ENCODE results near the gene TMEM82. TPM values are rescaled to one million over a fixed set of nuclear protein-coding genes. Genes with fewer than 3 reads are reported as not detected.

TMEM82 gene
- total RNA-seq, 1 experiment from 2014 or later = not detected

- no peak overlapping the region for H3K4me2 ChIP-seq (ENCODE audit: low read depth, low read length, poor library complexity, severe bottlenecking)
- H4K20me1 ChIP-seq (ENCODE audit: insufficient read depth, low read depth, low read length) = no peaks in the 10 kb centered on the region
- no peaks in the 10 kb centered on the region for H3K79me2 ChIP-seq (ENCODE audit: low read length)
- H3K4me3 ChIP-seq (ENCODE audit: low read length) = no peak overlapping the region
- H3K9ac ChIP-seq (ENCODE audit: low read length) = no peak overlapping the region
- H3K36me3 ChIP-seq (ENCODE audit: insufficient read depth, low read length) = no peaks in the 10 kb centered on the region
- no peak overlapping the region for H3K27ac ChIP-seq (ENCODE audit: low read length)
- H3K27me3 ChIP-seq (ENCODE audit: low read length) = no peaks in the 10 kb centered on the region
- no peak for DNase-seq
- no peak overlapping the region for H2AFZ ChIP-seq (ENCODE audit: low read length)
- H3K9me2 ChIP-seq (replicated peaks; ENCODE audit: insufficient read depth, low read length) = no peaks in the 10 kb centered on the region
- H3K4me1 ChIP-seq (ENCODE audit: low read length) = no peaks in the 10 kb centered on the region
- no peaks in the 10 kb centered on the region for H3K9me3 ChIP-seq (ENCODE audit: low read length)
Measured at GRCh38 chr1:15744122-15744679, 1.9 kb downstream of the TMEM82 start.

DNA sequence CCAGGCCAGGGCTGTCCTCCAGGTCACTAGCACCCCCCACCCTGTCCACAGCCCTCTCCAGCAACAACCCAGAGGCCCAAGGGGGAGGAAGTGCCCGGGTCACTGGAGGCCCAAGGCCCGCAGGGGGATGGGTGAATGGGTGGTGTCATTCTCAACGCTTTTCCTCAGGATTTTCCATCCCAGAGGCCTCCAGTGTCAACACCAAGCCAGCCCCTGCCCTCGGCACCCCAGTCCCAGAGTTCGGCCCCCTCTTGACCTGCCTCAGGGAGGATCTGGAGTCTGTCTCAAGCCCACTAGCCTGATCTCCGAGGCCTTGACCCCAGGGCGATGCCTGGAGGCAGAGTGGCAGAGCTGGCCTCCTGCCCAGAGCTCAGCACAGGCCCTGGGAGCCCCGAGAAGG, 5.1 kb downstream of the TMEM82 start:
- Histone ChIP-seq H3K4me1 (ENCODE audit: low read length) (no peaks in the 10 kb centered on the region), H3K9ac (ENCODE audit: low read length) (no peak overlapping the region), H2AFZ (ENCODE audit: low read length) (no peak overlapping the region), H4K20me1 (ENCODE audit: insufficient read depth, low read depth, low read length) (no peaks in the 10 kb centered on the region), H3K4me3 (ENCODE audit: low read length) (no peak overlapping the region), H3K79me2 (ENCODE audit: low read length) (no peaks in the 10 kb centered on the region), H3K9me3 (ENCODE audit: low read length) (no peaks in the 10 kb centered on the region), H3K36me3 (ENCODE audit: insufficient read depth, low read length) (no peaks in the 10 kb centered on the region), H3K27me3 (ENCODE audit: low read length) (no peaks in the 10 kb centered on the region), H3K27ac (ENCODE audit: low read length) (no peak overlapping the region), H3K9me2 (replicated peaks; ENCODE audit: insufficient read depth, low read length) (no peaks in the 10 kb centered on the region), H3K4me2 (ENCODE audit: low read depth, low read length, poor library complexity, severe bottlenecking) (no peak overlapping the region)
- no peak for DNase-seq

GRCh38 chr1:15748264-15748663, 6.0 kb downstream of the TMEM82 start:
- no peaks in the 10 kb centered on the region for H3K9me3 ChIP-seq (ENCODE audit: low read length)
- H3K27me3 ChIP-seq (ENCODE audit: low read length) = no peaks in the 10 kb centered on the region
- H2AFZ ChIP-seq (ENCODE audit: low read length) = no peak overlapping the region
- no peak overlapping the region for H3K9ac ChIP-seq (ENCODE audit: low read length)
- H4K20me1 ChIP-seq (ENCODE audit: insufficient read depth, low read depth, low read length) = no peaks in the 10 kb centered on the region
- no peak overlapping the region for H3K4me3 ChIP-seq (ENCODE audit: low read length)
- H3K79me2 ChIP-seq (ENCODE audit: low read length) = no peaks in the 10 kb centered on the region
- no peaks in the 10 kb centered on the region for H3K36me3 ChIP-seq (ENCODE audit: insufficient read depth, low read length)
- no peaks in the 10 kb centered on the region for H3K9me2 ChIP-seq (replicated peaks; ENCODE audit: insufficient read depth, low read length)
- H3K27ac ChIP-seq (ENCODE audit: low read length) = no peak overlapping the region
- no peak for DNase-seq
- no peaks in the 10 kb centered on the region for H3K4me1 ChIP-seq (ENCODE audit: low read length)
- H3K4me2 ChIP-seq (ENCODE audit: low read depth, low read length, poor library complexity, severe bottlenecking) = no peak overlapping the region

- H3K9me2 ChIP-seq (replicated peaks; ENCODE audit: insufficient read depth, low read length) = no peaks in the 10 kb centered on the region
- no peak overlapping the region for H3K4me3 ChIP-seq (ENCODE audit: low read length)
- H3K9ac ChIP-seq (ENCODE audit: low read length) = no peak overlapping the region
- no peaks in the 10 kb centered on the region for H3K4me1 ChIP-seq (ENCODE audit: low read length)
- H3K4me2 ChIP-seq (ENCODE audit: low read depth, low read length, poor library complexity, severe bottlenecking) = no peak overlapping the region
- no peak overlapping the region for H3K27ac ChIP-seq (ENCODE audit: low read length)
- H4K20me1 ChIP-seq (ENCODE audit: insufficient read depth, low read depth, low read length) = no peaks in the 10 kb centered on the region
- no peak overlapping the region for H2AFZ ChIP-seq (ENCODE audit: low read length)
- no peaks in the 10 kb centered on the region for H3K9me3 ChIP-seq (ENCODE audit: low read length)
- no peaks in the 10 kb centered on the region for H3K79me2 ChIP-seq (ENCODE audit: low read length)
- H3K36me3 ChIP-seq (ENCODE audit: insufficient read depth, low read length) = no peaks in the 10 kb centered on the region
- H3K27me3 ChIP-seq (ENCODE audit: low read length) = no peaks in the 10 kb centered on the region
- DNase-seq = no peak
Measured at GRCh38 chr1:15748690-15749398, 6.5 kb downstream of the TMEM82 start.

DNA sequence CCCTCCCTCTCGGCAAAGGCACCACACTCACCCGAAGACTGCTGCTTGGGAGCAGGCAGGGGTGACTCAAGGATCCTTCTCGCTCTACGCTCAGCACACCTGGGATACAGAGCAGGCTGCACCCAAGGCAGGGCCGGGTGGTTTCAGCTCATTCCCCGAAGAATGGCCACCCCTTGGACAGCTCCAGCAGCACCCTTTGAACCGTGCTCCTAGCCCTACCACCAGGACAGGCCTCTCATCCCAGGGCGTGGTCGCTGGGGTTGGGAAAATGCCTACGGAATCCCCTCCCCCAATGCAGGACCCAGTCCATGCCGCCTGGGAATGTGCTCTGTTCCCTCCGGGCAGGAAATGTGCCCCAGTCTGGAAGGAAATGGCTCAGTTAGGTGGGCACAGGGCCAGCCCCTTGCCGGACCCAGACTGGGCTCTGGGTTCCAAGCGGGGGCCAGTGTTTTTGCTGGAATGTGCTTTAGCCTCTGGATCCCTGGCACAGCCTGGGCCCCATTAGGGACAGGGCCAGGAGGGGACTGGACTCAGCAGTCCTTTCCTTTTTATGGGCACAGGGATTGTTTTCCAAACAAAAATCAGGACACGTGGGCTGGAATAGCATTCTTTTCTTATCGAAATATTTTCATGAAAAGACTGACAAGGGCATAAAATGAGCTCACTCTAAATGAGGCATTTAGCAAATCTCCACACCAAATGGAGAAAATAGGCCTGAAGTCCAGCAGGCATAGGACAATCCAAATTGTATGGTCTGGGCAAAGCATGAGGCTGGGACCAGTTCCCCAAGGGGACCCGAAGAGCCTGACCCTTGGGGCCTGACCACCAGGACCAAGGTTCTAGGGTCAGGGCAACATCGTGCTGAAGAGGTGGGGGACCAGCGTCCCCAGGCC, 7.3 kb downstream of the TMEM82 start:
- Histone ChIP-seq H3K4me3 (ENCODE audit: low read length) (no peak overlapping the region), H3K79me2 (ENCODE audit: low read length) (no peaks in the 10 kb centered on the region), H3K9ac (ENCODE audit: low read length) (no peak overlapping the region), H3K27me3 (ENCODE audit: low read length) (no peaks in the 10 kb centered on the region), H2AFZ (ENCODE audit: low read length) (no peak overlapping the region), H3K27ac (ENCODE audit: low read length) (no peak overlapping the region), H3K9me3 (ENCODE audit: low read length) (no peaks in the 10 kb centered on the region), H3K9me2 (replicated peaks; ENCODE audit: insufficient read depth, low read length) (no peaks in the 10 kb centered on the region), H3K36me3 (ENCODE audit: insufficient read depth, low read length) (no peaks in the 10 kb centered on the region), H3K4me2 (ENCODE audit: low read depth, low read length, poor library complexity, severe bottlenecking) (no peak overlapping the region), H3K4me1 (ENCODE audit: low read length) (no peaks in the 10 kb centered on the region), H4K20me1 (ENCODE audit: insufficient read depth, low read depth, low read length) (no peaks in the 10 kb centered on the region)
- no peak for DNase-seq

DNA sequence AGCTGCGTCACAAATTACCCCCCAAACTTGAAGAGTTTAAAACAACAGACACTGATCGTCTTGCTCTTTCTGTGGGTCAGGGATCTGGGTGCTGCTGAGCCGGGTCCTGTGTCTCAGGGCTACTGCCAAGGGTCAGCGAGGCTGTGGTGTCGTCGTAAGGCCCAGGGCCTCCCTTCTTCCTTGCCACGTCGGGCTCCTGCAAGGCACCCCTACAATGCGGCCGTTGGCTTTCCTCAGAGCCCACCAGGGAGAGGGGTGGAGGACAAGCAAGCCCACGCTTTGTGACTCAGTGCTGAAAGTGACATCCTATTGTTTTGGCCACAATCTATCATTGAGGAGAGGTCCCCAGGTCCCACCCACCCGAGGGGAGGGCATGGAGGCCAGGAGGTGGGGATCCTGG, 8.6 kb downstream of the TMEM82 start:
- Histone ChIP-seq H3K4me1 (ENCODE audit: low read length) (no peaks in the 10 kb centered on the region), H3K27ac (ENCODE audit: low read length) (no peak overlapping the region), H3K27me3 (ENCODE audit: low read length) (no peaks in the 10 kb centered on the region), H3K4me3 (ENCODE audit: low read length) (no peak overlapping the region), H3K9me2 (replicated peaks; ENCODE audit: insufficient read depth, low read length) (no peaks in the 10 kb centered on the region), H4K20me1 (ENCODE audit: insufficient read depth, low read depth, low read length) (no peaks in the 10 kb centered on the region), H3K9ac (ENCODE audit: low read length) (no peak overlapping the region), H3K36me3 (ENCODE audit: insufficient read depth, low read length) (no peaks in the 10 kb centered on the region), H3K9me3 (ENCODE audit: low read length) (no peaks in the 10 kb centered on the region), H3K4me2 (ENCODE audit: low read depth, low read length, poor library complexity, severe bottlenecking) (no peak overlapping the region), H3K79me2 (ENCODE audit: low read length) (no peaks in the 10 kb centered on the region), H2AFZ (ENCODE audit: low read length) (no peak overlapping the region)
- no peak for DNase-seq

- Histone ChIP-seq H3K36me3 (ENCODE audit: insufficient read depth, low read length) (no peaks in the 10 kb centered on the region), H3K4me1 (ENCODE audit: low read length) (no peaks in the 10 kb centered on the region), H2AFZ (ENCODE audit: low read length) (no peak overlapping the region)
Measured at GRCh38 chr1:15751717-15752116, 9.4 kb downstream of the TMEM82 start.

GRCh38 chr1:15753776-15754175, 11.5 kb downstream of the TMEM82 start:
- no peak for DNase-seq
- Histone ChIP-seq H3K27ac (ENCODE audit: low read length) (no peak overlapping the region), H3K27me3 (ENCODE audit: low read length) (no peaks in the 10 kb centered on the region), H3K79me2 (ENCODE audit: low read length) (no peaks in the 10 kb centered on the region), H3K9ac (ENCODE audit: low read length) (no peak overlapping the region), H3K36me3 (ENCODE audit: insufficient read depth, low read length) (no peaks in the 10 kb centered on the region), H2AFZ (ENCODE audit: low read length) (no peak overlapping the region), H3K4me2 (ENCODE audit: low read depth, low read length, poor library complexity, severe bottlenecking) (no peak overlapping the region), H3K4me3 (ENCODE audit: low read length) (no peak overlapping the region), H3K9me2 (replicated peaks; ENCODE audit: insufficient read depth, low read length) (no peaks in the 10 kb centered on the region), H3K4me1 (ENCODE audit: low read length) (no peaks in the 10 kb centered on the region), H3K9me3 (ENCODE audit: low read length) (no peaks in the 10 kb centered on the region), H4K20me1 (ENCODE audit: insufficient read depth, low read depth, low read length) (no peaks in the 10 kb centered on the region)

More at GRCh38 chr1:15751717-15752116, 9.4 kb downstream of the TMEM82 start:
- Histone ChIP-seq H3K27me3 (ENCODE audit: low read length) (no peaks in the 10 kb centered on the region), H3K9me2 (replicated peaks; ENCODE audit: insufficient read depth, low read length) (no peaks in the 10 kb centered on the region), H3K79me2 (ENCODE audit: low read length) (no peaks in the 10 kb centered on the region), H3K4me2 (ENCODE audit: low read depth, low read length, poor library complexity, severe bottlenecking) (no peak overlapping the region), H3K9me3 (ENCODE audit: low read length) (no peaks in the 10 kb centered on the region), H3K27ac (ENCODE audit: low read length) (no peak overlapping the region), H4K20me1 (ENCODE audit: insufficient read depth, low read depth, low read length) (no peaks in the 10 kb centered on the region), H3K9ac (ENCODE audit: low read length) (no peak overlapping the region), H3K4me3 (ENCODE audit: low read length) (no peak overlapping the region)
- no peak for DNase-seq
